Ishikawa (cell line): Measurements from ENCODE around the gene SHQ1.

Source experiments
- CEBPB ChIP-seq: IDR thresholded peaks from 2 replicates; pipeline ENCODE4 v1.6.1; 2012
- CREB1 ChIP-seq: IDR thresholded peaks from 2 replicates; pipeline ENCODE4 v1.6.1; 2012; ENCODE audit warnings: low read depth
- EGR1 ChIP-seq: IDR thresholded peaks from 2 replicates; pipeline ENCODE4 v1.6.1; 2012
- EP300 ChIP-seq: IDR thresholded peaks from 2 replicates; pipeline ENCODE4 v1.6.1; 2012; ENCODE audit warnings: borderline replicate concordance
- FOXM1 ChIP-seq: IDR thresholded peaks from 2 replicates; pipeline ENCODE4 v1.6.1; 2012; ENCODE audit warnings: low read depth, borderline replicate concordance
- MAX ChIP-seq: IDR thresholded peaks from 2 replicates; pipeline ENCODE4 v1.6.1; 2012
- NFIC ChIP-seq: IDR thresholded peaks from 2 replicates; pipeline ENCODE4 v1.6.1; 2012
- RAD21 ChIP-seq: IDR thresholded peaks from 2 replicates; pipeline ENCODE4 v1.6.1; 2012; ENCODE audit warnings: low read depth
- REST ChIP-seq: IDR thresholded peaks from 2 replicates; pipeline ENCODE4 v1.6.1; 2012; ENCODE audit warnings: low read depth, mild to moderate bottlenecking
- TAF1 ChIP-seq: IDR thresholded peaks from 2 replicates; pipeline ENCODE4 v1.6.1; 2012; ENCODE audit warnings: low read depth, mild to moderate bottlenecking
- TCF12 ChIP-seq: IDR thresholded peaks from 2 replicates; pipeline ENCODE4 v1.6.1; 2012; ENCODE audit warnings: low read depth
- TEAD4 ChIP-seq: IDR thresholded peaks from 2 replicates; pipeline ENCODE4 v1.6.1; 2012
- USF1 ChIP-seq: IDR thresholded peaks from 2 replicates; pipeline ENCODE4 v1.6.1; 2012
- YY1 ChIP-seq: IDR thresholded peaks from 2 replicates; pipeline ENCODE4 v1.6.1; 2012; ENCODE audit warnings: low read depth
- ZBTB7A ChIP-seq: IDR thresholded peaks from 2 replicates; pipeline ENCODE4 v1.6.1; 2012; ENCODE audit warnings: low read depth

Gene SHQ1

GRCh38 chr3:72719137-72719536 lies 129.1 kb downstream of the SHQ1 start:
- TF ChIP-seq FOXM1 (no peak), TCF12 (no peak), TEAD4 (no peak), REST (no peak), YY1 (no peak), EP300 (no peak), TAF1 (no peak), USF1 (no peak), ZBTB7A (no peak), CEBPB (no peak), RAD21 (no peak), MAX (no peak), EGR1 (no peak), NFIC (no peak), CREB1 (no peak)

GRCh38 chr3:72708441-72708840 lies 139.8 kb downstream of the SHQ1 start:
- TF ChIP-seq EP300 = no peak
- TF ChIP-seq USF1 = no peak
- TF ChIP-seq TAF1 = no peak
- no peak for TF ChIP-seq CREB1
- no peak for TF ChIP-seq YY1
- TF ChIP-seq ZBTB7A = no peak
- no peak for TF ChIP-seq TCF12

- TF ChIP-seq NFIC = no peak
- no peak for TF ChIP-seq RAD21
- TF ChIP-seq USF1 = no peak
- TF ChIP-seq EP300 = no peak
- no peak for TF ChIP-seq EGR1
- TF ChIP-seq TEAD4 = no peak
- TF ChIP-seq CREB1 = no peak
- TF ChIP-seq TAF1 = no peak
Observed at GRCh38 chr3:72702997-72703396, 145.2 kb downstream of the SHQ1 start.

GRCh38 chr3:72702390-72702789 lies 145.9 kb downstream of the SHQ1 start:
- TF ChIP-seq TEAD4 (no peak), REST (no peak), TAF1 (no peak), MAX (no peak), USF1 (no peak), FOXM1 (no peak), RAD21 (no peak), YY1 (no peak), CEBPB (no peak), EP300 (no peak), TCF12 (no peak), EGR1 (no peak)

GRCh38 chr3:72700106-72700505 lies 148.1 kb downstream of the SHQ1 start:
- no peak for TF ChIP-seq RAD21
- no peak for TF ChIP-seq CEBPB

- no peak for TF ChIP-seq TEAD4
- no peak for TF ChIP-seq RAD21
- TF ChIP-seq YY1 = no peak
- TF ChIP-seq USF1 = no peak
- TF ChIP-seq EGR1 = no peak
- no peak for TF ChIP-seq FOXM1
- no peak for TF ChIP-seq CEBPB
- TF ChIP-seq NFIC = no peak
- no peak for TF ChIP-seq REST
- TF ChIP-seq TCF12 = no peak
- no peak for TF ChIP-seq CREB1
- no peak for TF ChIP-seq EP300
- no peak for TF ChIP-seq MAX
Observed at GRCh38 chr3:72699631-72700030, 148.6 kb downstream of the SHQ1 start.
